Nephron (organoid): ENCODE measurements around the gene TPPP.

Source experiments
- H3K27ac Mint-ChIP-seq, 3 experiments: 2 replicates each; pipeline ENCODE4 v1.8.0; 2020; ENCODE audit warnings: mixed read lengths in 3 of 3, mild to moderate bottlenecking in 2 of 3, moderate library complexity in 1 of 3
- H3K27me3 Mint-ChIP-seq: 2 replicates; pipeline ENCODE4 v1.8.0; 2021; ENCODE audit warnings: low read depth, mild to moderate bottlenecking, moderate library complexity, mixed read lengths
- H3K36me3 Mint-ChIP-seq: 2 replicates; pipeline ENCODE4 v1.8.0; 2020; ENCODE audit warnings: low read depth, mixed read lengths
- H3K4me1 Mint-ChIP-seq: 2 replicates; pipeline ENCODE4 v1.8.0; 2020; ENCODE audit warnings: mixed read lengths
- H3K4me3 Mint-ChIP-seq, 3 experiments: 2 replicates each; pipeline ENCODE4 v1.8.0; 2020; ENCODE audit warnings: mild to moderate bottlenecking in 3 of 3, mixed read lengths in 3 of 3, moderate library complexity in 2 of 3
- H3K9me3 Mint-ChIP-seq: 2 replicates; pipeline ENCODE4 v1.8.0; 2020; ENCODE audit warnings: mixed read lengths
- CTCF ChIP-seq, 3 experiments: fragments of 200-600 bp; sonication (generic); IDR thresholded peaks; one replicate each; pipeline ENCODE4 v1.5.0; 2021; ENCODE audit warnings: antibody characterized with exemption in 3 of 3; ENCODE audit not compliant: unreplicated experiment in 3 of 3

The TPPP gene

GRCh38 chr5:670396-671270, 22.5 kb downstream of the TPPP start:
- H3K36me3 Mint-ChIP-seq = peaks cover 12% of the 10 kb centered on the region
- H3K27me3 Mint-ChIP-seq = peaks cover 7% of the 10 kb centered on the region
- H3K9me3 Mint-ChIP-seq = no peaks in the 10 kb centered on the region
- H3K4me1 Mint-ChIP-seq = peaks cover 8% of the 10 kb centered on the region
- H3K27ac Mint-ChIP-seq = no peak overlapping the region
- no peak overlapping the region for H3K4me3 Mint-ChIP-seq
- TF ChIP-seq CTCF (IDR thresholded peaks at IDR 0.05; ENCODE audit: unreplicated experiment in 3 of 3) = no peak

- no peak overlapping the region for H3K27ac Mint-ChIP-seq
- H3K4me3 Mint-ChIP-seq = no peak overlapping the region
- no peaks in the 10 kb centered on the region for H3K9me3 Mint-ChIP-seq
- peaks cover 8% of the 10 kb centered on the region for H3K4me1 Mint-ChIP-seq
- H3K36me3 Mint-ChIP-seq = peaks cover 12% of the 10 kb centered on the region
- H3K27me3 Mint-ChIP-seq = peaks cover 7% of the 10 kb centered on the region
- TF ChIP-seq CTCF (IDR thresholded peaks at IDR 0.05; ENCODE audit: unreplicated experiment in 3 of 3) = no peak
Measured at GRCh38 chr5:669842-670395, 23.2 kb downstream of the TPPP start.

- no peak overlapping the region for H3K4me3 Mint-ChIP-seq
- H3K27me3 Mint-ChIP-seq = peaks cover 7% of the 10 kb centered on the region
- H3K36me3 Mint-ChIP-seq = peaks cover 12% of the 10 kb centered on the region
- H3K9me3 Mint-ChIP-seq = no peaks in the 10 kb centered on the region
- H3K4me1 Mint-ChIP-seq = peaks cover 8% of the 10 kb centered on the region
- peak; percentile 44 to 57 (median 54) for TF ChIP-seq CTCF (IDR thresholded peaks at IDR 0.05; ENCODE audit: unreplicated experiment in 3 of 3)
- H3K27ac Mint-ChIP-seq = no peak overlapping the region
Measured at GRCh38 chr5:669111-669841, 23.9 kb downstream of the TPPP start.

- no peak for TF ChIP-seq CTCF (IDR thresholded peaks at IDR 0.05; ENCODE audit: unreplicated experiment in 3 of 3)
- Mint-ChIP-seq H3K36me3 (peaks cover 16% of the 10 kb centered on the region), H3K27ac (no peak overlapping the region), H3K9me3 (no peaks in the 10 kb centered on the region), H3K4me1 (peaks cover 8% of the 10 kb centered on the region), H3K27me3 (peaks cover 7% of the 10 kb centered on the region), H3K4me3 (no peak overlapping the region)
Measured at GRCh38 chr5:668283-668995, 24.7 kb downstream of the TPPP start.

GRCh38 chr5:666816-667498, 26.2 kb downstream of the TPPP start:
- no peaks in the 10 kb centered on the region for H3K4me1 Mint-ChIP-seq
- H3K36me3 Mint-ChIP-seq = peaks cover 20% of the 10 kb centered on the region
- H3K4me3 Mint-ChIP-seq = no peak overlapping the region
- H3K27me3 Mint-ChIP-seq = no peaks in the 10 kb centered on the region
- H3K27ac Mint-ChIP-seq = no peak overlapping the region
- no peaks in the 10 kb centered on the region for H3K9me3 Mint-ChIP-seq
- no peak for TF ChIP-seq CTCF (IDR thresholded peaks at IDR 0.05; ENCODE audit: unreplicated experiment in 3 of 3)
